GM12878 (cell line): ENCODE measurements around the gene HJURP. TPM values are rescaled to one million over a fixed set of nuclear protein-coding genes. Genes with fewer than 3 reads are reported as not detected.
"Not testable (repeated sequence)": the region's sequence is repeated elsewhere in the genome, so short reads cannot be mapped to it uniquely, and the experiment has no call there.

Source experiments
- ATAC-seq: fragments of 200-7000 bp; cut with Tn5 transposase; 3 replicates; pipeline ENCODE4 v1.9.1; 2020; ENCODE audit warnings: mild to moderate bottlenecking, moderate library complexity
- BruUV-seq: library from RNA; stranded (reverse); fragments of 400-500 nt; replicated peaks from 2 replicates; lab custom pipeline; 2021; lab: Mats Ljungman, UMichigan
- CTCF ChIA-PET: fragments of 300-600 bp; sonication (Branson Sonifier 250); formaldehyde crosslinking; extraction: SDS; loops from one replicate; lab custom pipeline; 2021; ENCODE audit warnings: inconsistent platforms; lab: Yijun Ruan, JAX
- POLR2A ChIA-PET: fragments of 350-600 bp; formaldehyde crosslinking; extraction: SDS; loops from one replicate; lab custom pipeline; 2021; ENCODE audit warnings: inconsistent platforms; lab: Charles Lee
- RAD21 ChIA-PET: fragments of 300-600 bp; sonication (Branson Sonifier 250); formaldehyde crosslinking; loops from one replicate; lab custom pipeline; 2023; ENCODE audit warnings: antibody characterized with exemption; ENCODE audit not compliant: unreplicated experiment; lab: Charles Lee
- SMC1A ChIA-PET: fragments of 300-600 bp; sonication (Branson Sonifier 250); formaldehyde crosslinking; loops from one replicate; lab custom pipeline; 2023; ENCODE audit not compliant: unreplicated experiment, uncharacterized antibody; lab: Charles Lee
- DNase-seq: peaks from one replicate; pipeline ENCODE4 v3.0.0-alpha.2; 2011; ENCODE audit warnings: low read depth, low spot score
- FAIRE-seq: peaks from 3 replicates; lab custom pipeline; 2011; peaks lifted over from hg19 to GRCh38; lab: Jason Lieb, UNC
- H2AFZ ChIP-seq: 2 replicates; pipeline ENCODE4 v1.6.0; 2011; ENCODE audit warnings: low read depth, low read length, control low read depth; ENCODE audit not compliant: control insufficient read depth
- H3K27ac ChIP-seq: 2 replicates; pipeline ENCODE4 v1.5.1; 2011; ENCODE audit warnings: control low read depth; ENCODE audit not compliant: control insufficient read depth, insufficient read depth
- H3K27me3 ChIP-seq, 2 experiments: replicated peaks in 1 of 2; 2 replicates each; pipeline versions ENCODE4 v1.6.0 to v1.6.1; 2011; ENCODE audit warnings: low read length in 1 of 2; ENCODE audit not compliant: control insufficient read depth in 2 of 2, insufficient read depth in 2 of 2
- H3K36me3 ChIP-seq, 2 experiments: 2 replicates each; pipeline ENCODE4 v1.5.1; 2011; ENCODE audit warnings: low read length in 1 of 2; ENCODE audit not compliant: control insufficient read depth in 2 of 2, insufficient read depth in 2 of 2
- H3K4me1 ChIP-seq: 2 replicates; pipeline ENCODE4 v1.6.1; 2011; ENCODE audit warnings: mild to moderate bottlenecking, low read length, moderate library complexity, mixed read lengths; ENCODE audit not compliant: control insufficient read depth, insufficient read depth
- H3K4me2 ChIP-seq: 2 replicates; pipeline ENCODE4 v1.6.0; 2011; ENCODE audit warnings: control low read depth; ENCODE audit not compliant: control insufficient read depth, insufficient read depth
- H3K4me3 ChIP-seq: fragments of 200-600 bp; sonication (generic); 2 replicates; pipeline ENCODE4 v1.5.1; 2016
- H3K79me2 ChIP-seq: 2 replicates; pipeline ENCODE4 v1.6.0; 2011; ENCODE audit warnings: low read length; ENCODE audit not compliant: control insufficient read depth, insufficient read depth
- H3K9ac ChIP-seq: 2 replicates; pipeline ENCODE4 v1.8.0; 2011; ENCODE audit warnings: low read length, control low read depth, mixed read lengths; ENCODE audit not compliant: control insufficient read depth, insufficient read depth
- H3K9me3 ChIP-seq: replicated peaks from 3 replicates; pipeline ENCODE4 v1.5.1; 2011; ENCODE audit warnings: mild to moderate bottlenecking, low read length; ENCODE audit not compliant: control insufficient read depth, insufficient read depth
- H4K20me1 ChIP-seq: 2 replicates; pipeline ENCODE4 v1.6.0; 2011; ENCODE audit not compliant: control insufficient read depth, insufficient read depth
- CEBPB ChIP-seq, 2 experiments: fragments of 150-350 bp in 1 of 2; IDR thresholded peaks; 2 replicates each; pipeline ENCODE4 v1.6.1; 2012 to 2014; ENCODE audit warnings: low read depth in 2 of 2, low read length in 2 of 2, borderline replicate concordance in 1 of 2, inconsistent platforms in 1 of 2
- PAX5 ChIP-seq: IDR thresholded peaks from 2 replicates; pipeline ENCODE4 v1.6.1; 2011; ENCODE audit warnings: low read depth, low read length, borderline replicate concordance
- RAD51 ChIP-seq: fragments of 450-650 bp; IDR thresholded peaks from 2 replicates; pipeline ENCODE4 v1.6.1; 2016; ENCODE audit warnings: moderate library complexity, mild to moderate bottlenecking, inconsistent platforms
- SPI1 ChIP-seq: IDR thresholded peaks from 2 replicates; pipeline ENCODE4 v1.6.1; 2011; ENCODE audit warnings: low read depth, mild to moderate bottlenecking, low read length, moderate library complexity, borderline replicate concordance; ENCODE audit not compliant: insufficient read depth
- STAT3 ChIP-seq: IDR thresholded peaks from 2 replicates; pipeline ENCODE4 v1.6.1; 2011; ENCODE audit warnings: low read depth, low read length, improper control_type of control experiment
- SUZ12 ChIP-seq: fragments of 200-600 bp; sonication (generic); IDR thresholded peaks from one replicate; pipeline ENCODE4 v1.6.1; 2018; ENCODE audit warnings: antibody characterized with exemption, mild to moderate bottlenecking; ENCODE audit not compliant: unreplicated experiment
- WGBS: methylation state at CpG from one replicate; pipeline ENCODE4 v1.1.6; 2016; ENCODE audit warnings: low lambda C conversion rate; ENCODE audit not compliant: insufficient replicate concordance, insufficient coverage; ENCODE audit errors: missing lambda C conversion rate; 5-methylcytosine and 5-hydroxymethylcytosine counted together
- in situ Hi-C: fragments of 300-500 bp; cut with MboI; formaldehyde crosslinking; loops from 9 replicates; pipeline ENCODE4 v1.14.3; 2018; ENCODE audit warnings: mixed read lengths
- intact Hi-C: fragments of 100-400 bp; cut with micrococcal nuclease; formaldehyde crosslinking; loops from one replicate; pipeline ENCODE4 v1.14.2; 2022; ENCODE audit not compliant: unreplicated experiment
- polyA plus RNA-seq, 11 experiments: library from polyadenylated mRNA; depleted of rRNA in 4 of 11; unstranded in 6 of 11; stranded (reverse) in 5 of 11; fragments of >200 nt; fragmentation: Nextera tagmentation in 4 of 11; fragmentation: Illumina TruSeq in 1 of 11; extraction: Ambion mirVana in 4 of 11; extraction: Trizol in 1 of 11; gene quantifications; 1 replicate in 1 of 11; 2 replicates in 10 of 11; pipeline versions ENCODE4 v1.2.1 to v1.2.3, GENCODE V29; 2011 to 2016; ENCODE audit warnings: inconsistent platforms in 2 of 11, missing spikeins in 2 of 11, low read depth in 1 of 11
- total RNA-seq, 4 experiments: library from RNA; depleted of rRNA in 3 of 4; stranded (reverse); fragments of >200 nt in 3 of 4; fragmentation: Illumina TruSeq in 1 of 4; extraction: Trizol in 1 of 4; gene quantifications; 2 replicates each; pipeline versions ENCODE4 v1.2.1 to v1.2.3, GENCODE V29; 2013 to 2021
- TF ChIP-seq, protein P1 (sequence below): IDR thresholded peaks from 2 replicates; pipeline ENCODE4 v1.6.1; 2012; ENCODE audit warnings: low read depth, low read length, improper control_type of control experiment
- TF ChIP-seq, protein P2 (sequence below): fragments of 450-650 bp; IDR thresholded peaks from 2 replicates; pipeline ENCODE4 v1.6.1; 2018; ENCODE audit warnings: mild to moderate bottlenecking, low read depth, moderate library complexity; ENCODE audit not compliant: partially characterized antibody
- TF ChIP-seq, protein P3 (sequence below): fragments of 450-650 bp; IDR thresholded peaks from 2 replicates; pipeline ENCODE4 v1.6.1; 2016; ENCODE audit warnings: mild to moderate bottlenecking

Gene HJURP
- total and polyA plus RNA-seq, 10 of the 15 experiments (the other 5 are each of a cell fraction or from before 2014, with no cell fraction given) = 12.7 to 68.9 (median 44.4) TPM

DNA sequence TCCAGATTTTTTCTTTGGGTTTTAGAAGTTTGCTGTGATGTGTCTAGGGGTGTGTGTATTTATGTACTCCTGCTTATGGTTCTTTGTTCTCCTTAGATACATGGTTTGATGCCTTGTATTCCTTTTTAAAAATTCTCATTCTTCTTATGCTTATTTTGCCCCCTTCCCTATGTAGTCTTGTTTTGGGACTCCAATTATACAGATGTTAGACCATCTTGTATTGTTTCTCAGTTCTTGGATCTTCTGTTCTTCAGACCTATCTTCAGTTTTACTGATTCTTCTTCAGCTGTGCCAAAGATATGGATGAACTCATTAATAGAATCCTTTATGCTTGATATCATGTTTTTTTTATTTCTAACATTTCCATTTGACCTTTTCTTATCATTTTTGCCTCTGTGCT lies 28.0 kb upstream of the HJURP start (continued):
- TF ChIP-seq SUZ12 = no peak
- TF ChIP-seq PAX5 = no peak
- TF ChIP-seq, protein P1, sequence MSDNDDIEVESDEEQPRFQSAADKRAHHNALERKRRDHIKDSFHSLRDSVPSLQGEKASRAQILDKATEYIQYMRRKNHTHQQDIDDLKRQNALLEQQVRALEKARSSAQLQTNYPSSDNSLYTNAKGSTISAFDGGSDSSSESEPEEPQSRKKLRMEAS = no peak
- TF ChIP-seq, protein P2, sequence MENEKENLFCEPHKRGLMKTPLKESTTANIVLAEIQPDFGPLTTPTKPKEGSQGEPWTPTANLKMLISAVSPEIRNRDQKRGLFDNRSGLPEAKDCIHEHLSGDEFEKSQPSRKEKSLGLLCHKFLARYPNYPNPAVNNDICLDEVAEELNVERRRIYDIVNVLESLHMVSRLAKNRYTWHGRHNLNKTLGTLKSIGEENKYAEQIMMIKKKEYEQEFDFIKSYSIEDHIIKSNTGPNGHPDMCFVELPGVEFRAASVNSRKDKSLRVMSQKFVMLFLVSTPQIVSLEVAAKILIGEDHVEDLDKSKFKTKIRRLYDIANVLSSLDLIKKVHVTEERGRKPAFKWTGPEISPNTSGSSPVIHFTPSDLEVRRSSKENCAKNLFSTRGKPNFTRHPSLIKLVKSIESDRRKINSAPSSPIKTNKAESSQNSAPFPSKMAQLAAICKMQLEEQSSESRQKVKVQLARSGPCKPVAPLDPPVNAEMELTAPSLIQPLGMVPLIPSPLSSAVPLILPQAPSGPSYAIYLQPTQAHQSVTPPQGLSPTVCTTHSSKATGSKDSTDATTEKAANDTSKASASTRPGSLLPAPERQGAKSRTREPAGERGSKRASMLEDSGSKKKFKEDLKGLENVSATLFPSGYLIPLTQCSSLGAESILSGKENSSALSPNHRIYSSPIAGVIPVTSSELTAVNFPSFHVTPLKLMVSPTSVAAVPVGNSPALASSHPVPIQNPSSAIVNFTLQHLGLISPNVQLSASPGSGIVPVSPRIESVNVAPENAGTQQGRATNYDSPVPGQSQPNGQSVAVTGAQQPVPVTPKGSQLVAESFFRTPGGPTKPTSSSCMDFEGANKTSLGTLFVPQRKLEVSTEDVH = no peak
- TF ChIP-seq STAT3 = no peak
- TF ChIP-seq CEBPB (IDR thresholded peaks at IDR 0.05; ENCODE audit: borderline replicate concordance in 1 of 2, low read depth in 2 of 2, low read length in 2 of 2) = no peak
- TF ChIP-seq RAD51 = no peak
- TF ChIP-seq, all 136 proteins: peak for 0

DNA sequence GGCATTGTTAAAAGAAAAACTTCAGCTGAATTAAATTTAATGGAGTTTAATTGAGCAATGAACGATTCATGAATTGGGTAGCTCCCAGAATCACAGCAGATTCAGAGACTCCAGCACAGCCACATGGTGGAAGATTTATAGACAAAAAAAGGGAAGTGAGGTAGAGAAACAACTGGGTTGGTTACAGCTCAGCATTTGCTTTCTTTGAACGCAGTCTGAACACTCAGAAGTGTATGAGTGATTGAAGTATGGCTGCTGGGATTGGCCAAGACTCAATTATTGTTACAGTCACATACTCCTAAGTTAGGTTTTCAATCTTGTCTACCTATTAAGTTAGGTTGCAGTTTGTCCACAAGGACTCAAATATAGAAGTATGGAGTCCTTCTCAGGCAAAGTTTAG lies 17.8 kb upstream of the HJURP start:
- H3K27me3 ChIP-seq, SMC1A ChIA-PET, H3K27ac ChIP-seq, H3K9me3 ChIP-seq, DNase-seq, RAD21 ChIA-PET, intact Hi-C loops, BruUV-seq, H2AFZ ChIP-seq, POLR2A ChIA-PET, H3K4me1 ChIP-seq, H4K20me1 ChIP-seq, H3K9ac ChIP-seq, in situ Hi-C loops, H3K79me2 ChIP-seq, H3K4me3 ChIP-seq, H3K36me3 ChIP-seq, H3K4me2 ChIP-seq, FAIRE-seq: not testable (repeated sequence)
- 0% methylated on average over 2 of the region's 2 CpGs for WGBS
- peak; percentile 68 for ATAC-seq
- TF ChIP-seq SPI1 = peak; percentile 89
- TF ChIP-seq, protein P3, sequence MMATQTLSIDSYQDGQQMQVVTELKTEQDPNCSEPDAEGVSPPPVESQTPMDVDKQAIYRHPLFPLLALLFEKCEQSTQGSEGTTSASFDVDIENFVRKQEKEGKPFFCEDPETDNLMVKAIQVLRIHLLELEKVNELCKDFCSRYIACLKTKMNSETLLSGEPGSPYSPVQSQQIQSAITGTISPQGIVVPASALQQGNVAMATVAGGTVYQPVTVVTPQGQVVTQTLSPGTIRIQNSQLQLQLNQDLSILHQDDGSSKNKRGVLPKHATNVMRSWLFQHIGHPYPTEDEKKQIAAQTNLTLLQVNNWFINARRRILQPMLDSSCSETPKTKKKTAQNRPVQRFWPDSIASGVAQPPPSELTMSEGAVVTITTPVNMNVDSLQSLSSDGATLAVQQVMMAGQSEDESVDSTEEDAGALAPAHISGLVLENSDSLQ = peak; percentile 61; the same call in 1 of the 2 replicates
- CTCF ChIA-PET = interaction anchor here (1.3 to 2.6 kb wide), 2 partner anchors 9 to 14 kb away, joined by 4 to 8 read pairs; no protein-coding TSS in a partner anchor
